GM12878 (cell line): ENCODE results near the gene ZNF180. TPM values are rescaled to one million over a fixed set of nuclear protein-coding genes. Genes with fewer than 3 reads are reported as not detected.
A peak's percentile ranks its signal among the peaks of the same experiment; 100 is the strongest.

Source experiments
- CBX5 ChIP-seq: sonication (generic); IDR thresholded peaks from 2 replicates; pipeline ENCODE4 v1.6.1; 2016; ENCODE audit warnings: low read depth, moderate library complexity, mild to moderate bottlenecking, inconsistent platforms
- CEBPZ ChIP-seq: fragments of 150-350 bp; IDR thresholded peaks from 2 replicates; pipeline ENCODE4 v1.6.1; 2016; ENCODE audit warnings: low read depth, low read length
- CREB1 ChIP-seq: IDR thresholded peaks from 2 replicates; pipeline ENCODE4 v1.6.1; 2012; ENCODE audit warnings: low read depth, mild to moderate bottlenecking, inconsistent platforms
- FOS ChIP-seq: IDR thresholded peaks from 3 replicates; pipeline ENCODE4 v1.6.1; 2011; ENCODE audit warnings: borderline replicate concordance; ENCODE audit not compliant: insufficient read length; ENCODE audit errors: extremely low read depth
- GABPA ChIP-seq: IDR thresholded peaks from 2 replicates; pipeline ENCODE4 v1.6.1; 2014; ENCODE audit warnings: antibody characterized with exemption, low read depth, mild to moderate bottlenecking, inconsistent platforms
- MAX ChIP-seq: IDR thresholded peaks from 2 replicates; pipeline ENCODE4 v1.6.1; 2012; ENCODE audit warnings: low read depth, low read length, improper control_type of control experiment
- MLLT1 ChIP-seq: fragments of 450-650 bp; IDR thresholded peaks from 2 replicates; pipeline ENCODE4 v1.6.1; 2016; ENCODE audit warnings: mild to moderate bottlenecking
- NR2C2 ChIP-seq: IDR thresholded peaks from 2 replicates; pipeline ENCODE4 v1.6.1; 2011; ENCODE audit warnings: borderline replicate concordance, low read depth; ENCODE audit not compliant: control insufficient read depth, insufficient read length
- PAX8 ChIP-seq: fragments of 450-650 bp; IDR thresholded peaks from 2 replicates; pipeline ENCODE4 v1.6.1; 2017; ENCODE audit warnings: mild to moderate bottlenecking, moderate library complexity
- PML ChIP-seq: IDR thresholded peaks from 2 replicates; pipeline ENCODE4 v1.6.1; 2012; ENCODE audit warnings: low read length, inconsistent platforms
- SMAD1 ChIP-seq: fragments of 450-650 bp; IDR thresholded peaks from 2 replicates; pipeline ENCODE4 v1.6.1; 2018; ENCODE audit warnings: mild to moderate bottlenecking, low read depth; ENCODE audit not compliant: partially characterized antibody
- TBL1XR1 ChIP-seq: IDR thresholded peaks from 2 replicates; pipeline ENCODE4 v1.6.1; 2012; ENCODE audit warnings: low read depth, low read length, improper control_type of control experiment
- USF2 ChIP-seq: IDR thresholded peaks from 2 replicates; pipeline ENCODE4 v1.6.1; 2011; ENCODE audit warnings: low read depth, low read length, improper control_type of control experiment, borderline replicate concordance
- polyA plus RNA-seq, 11 experiments: library from polyadenylated mRNA; depleted of rRNA in 4 of 11; unstranded in 6 of 11; stranded (reverse) in 5 of 11; fragments of >200 nt; fragmentation: Nextera tagmentation in 4 of 11; fragmentation: Illumina TruSeq in 1 of 11; extraction: Ambion mirVana in 4 of 11; extraction: Trizol in 1 of 11; gene quantifications; 1 replicate in 1 of 11; 2 replicates in 10 of 11; pipeline versions ENCODE4 v1.2.1 to v1.2.3, GENCODE V29; 2011 to 2016; ENCODE audit warnings: inconsistent platforms in 2 of 11, missing spikeins in 2 of 11, low read depth in 1 of 11
- total RNA-seq, 4 experiments: library from RNA; depleted of rRNA in 3 of 4; stranded (reverse); fragments of >200 nt in 3 of 4; fragmentation: Illumina TruSeq in 1 of 4; extraction: Trizol in 1 of 4; gene quantifications; 2 replicates each; pipeline versions ENCODE4 v1.2.1 to v1.2.3, GENCODE V29; 2013 to 2021
- TF ChIP-seq, protein P1 (sequence below): IDR thresholded peaks from 2 replicates; pipeline ENCODE4 v1.6.1; 2012; ENCODE audit warnings: low read length, inconsistent platforms
- TF ChIP-seq, protein P2 (sequence below): fragments of 450-650 bp; IDR thresholded peaks from 2 replicates; pipeline ENCODE4 v1.6.1; 2017; ENCODE audit warnings: borderline replicate concordance
- TF ChIP-seq, protein P3 (sequence below): fragments of 450-650 bp; IDR thresholded peaks from 2 replicates; pipeline ENCODE4 v1.6.1; 2018; ENCODE audit warnings: mild to moderate bottlenecking, low read depth, moderate library complexity; ENCODE audit not compliant: partially characterized antibody

Gene ZNF180
- total and polyA plus RNA-seq, 10 of the 15 experiments (the other 5 are each of a cell fraction or from before 2014, with no cell fraction given), result 1.6 to 9.0 (median 5.5) TPM

DNA sequence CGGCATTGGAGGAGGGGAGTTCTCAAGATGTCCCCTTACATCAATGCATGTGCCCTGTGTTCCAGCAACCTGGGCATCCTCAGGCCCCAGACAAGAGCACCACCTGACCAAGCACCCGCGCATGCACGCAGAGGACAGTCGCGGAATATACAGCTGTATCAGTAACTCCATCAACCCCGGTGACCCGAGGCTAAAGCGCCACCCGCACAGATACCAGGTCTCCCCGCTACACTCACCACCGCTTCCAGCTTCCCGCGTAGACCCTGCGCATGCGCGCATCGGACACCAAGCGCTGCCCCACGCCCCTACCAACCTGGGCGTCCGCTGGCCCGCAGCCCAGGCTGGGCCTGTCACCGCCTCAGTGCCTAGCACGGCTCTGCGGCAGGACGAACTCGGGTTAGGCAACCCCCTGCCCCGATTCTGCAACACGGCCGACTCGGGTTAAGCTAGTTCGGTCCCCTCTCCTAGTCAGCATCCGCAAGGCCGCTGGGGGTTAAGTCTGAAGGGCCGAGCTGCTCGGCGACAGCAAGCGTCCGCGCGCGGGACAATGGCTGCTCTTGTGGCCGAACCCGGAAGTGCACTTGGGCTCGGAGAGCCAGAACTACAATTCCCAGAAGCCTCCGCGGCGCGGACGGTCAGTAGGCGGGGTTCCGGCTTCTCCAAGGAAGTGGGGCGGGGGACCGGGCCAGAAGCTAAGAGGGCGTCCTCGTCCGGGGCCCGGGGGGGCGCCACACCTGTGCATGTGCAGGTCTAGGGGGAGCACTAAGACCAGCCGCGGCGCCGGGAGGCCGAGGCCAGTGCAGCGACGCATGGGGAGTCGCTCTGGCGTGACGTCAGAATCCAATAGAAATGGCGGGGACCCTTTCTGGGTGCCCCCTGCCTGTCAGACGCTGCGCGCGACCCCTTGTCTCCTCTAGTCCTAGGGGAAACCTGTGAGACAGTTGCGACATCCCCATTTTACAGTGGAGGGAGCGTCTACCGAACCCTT lies at the start of gene ZNF180 (continued):
- no peak for TF ChIP-seq USF2
- TF ChIP-seq CBX5, result no peak; the same call in 1 of the 2 replicates
- TF ChIP-seq PAX8, result no peak
- TF ChIP-seq, protein P1, sequence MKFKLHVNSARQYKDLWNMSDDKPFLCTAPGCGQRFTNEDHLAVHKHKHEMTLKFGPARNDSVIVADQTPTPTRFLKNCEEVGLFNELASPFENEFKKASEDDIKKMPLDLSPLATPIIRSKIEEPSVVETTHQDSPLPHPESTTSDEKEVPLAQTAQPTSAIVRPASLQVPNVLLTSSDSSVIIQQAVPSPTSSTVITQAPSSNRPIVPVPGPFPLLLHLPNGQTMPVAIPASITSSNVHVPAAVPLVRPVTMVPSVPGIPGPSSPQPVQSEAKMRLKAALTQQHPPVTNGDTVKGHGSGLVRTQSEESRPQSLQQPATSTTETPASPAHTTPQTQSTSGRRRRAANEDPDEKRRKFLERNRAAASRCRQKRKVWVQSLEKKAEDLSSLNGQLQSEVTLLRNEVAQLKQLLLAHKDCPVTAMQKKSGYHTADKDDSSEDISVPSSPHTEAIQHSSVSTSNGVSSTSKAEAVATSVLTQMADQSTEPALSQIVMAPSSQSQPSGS, result no peak
- TF ChIP-seq MAX, result peak; percentile 78; the same call in 1 of the 2 replicates
- TF ChIP-seq GABPA, result peak; percentile 93
- TF ChIP-seq NR2C2, result no peak
- TF ChIP-seq, protein P2, sequence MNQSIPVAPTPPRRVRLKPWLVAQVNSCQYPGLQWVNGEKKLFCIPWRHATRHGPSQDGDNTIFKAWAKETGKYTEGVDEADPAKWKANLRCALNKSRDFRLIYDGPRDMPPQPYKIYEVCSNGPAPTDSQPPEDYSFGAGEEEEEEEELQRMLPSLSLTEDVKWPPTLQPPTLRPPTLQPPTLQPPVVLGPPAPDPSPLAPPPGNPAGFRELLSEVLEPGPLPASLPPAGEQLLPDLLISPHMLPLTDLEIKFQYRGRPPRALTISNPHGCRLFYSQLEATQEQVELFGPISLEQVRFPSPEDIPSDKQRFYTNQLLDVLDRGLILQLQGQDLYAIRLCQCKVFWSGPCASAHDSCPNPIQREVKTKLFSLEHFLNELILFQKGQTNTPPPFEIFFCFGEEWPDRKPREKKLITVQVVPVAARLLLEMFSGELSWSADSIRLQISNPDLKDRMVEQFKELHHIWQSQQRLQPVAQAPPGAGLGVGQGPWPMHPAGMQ, result no peak
- peak; percentile 82 for TF ChIP-seq MLLT1
- no peak for TF ChIP-seq SMAD1
- peak; percentile 72 for TF ChIP-seq PML
- TF ChIP-seq, protein P3, sequence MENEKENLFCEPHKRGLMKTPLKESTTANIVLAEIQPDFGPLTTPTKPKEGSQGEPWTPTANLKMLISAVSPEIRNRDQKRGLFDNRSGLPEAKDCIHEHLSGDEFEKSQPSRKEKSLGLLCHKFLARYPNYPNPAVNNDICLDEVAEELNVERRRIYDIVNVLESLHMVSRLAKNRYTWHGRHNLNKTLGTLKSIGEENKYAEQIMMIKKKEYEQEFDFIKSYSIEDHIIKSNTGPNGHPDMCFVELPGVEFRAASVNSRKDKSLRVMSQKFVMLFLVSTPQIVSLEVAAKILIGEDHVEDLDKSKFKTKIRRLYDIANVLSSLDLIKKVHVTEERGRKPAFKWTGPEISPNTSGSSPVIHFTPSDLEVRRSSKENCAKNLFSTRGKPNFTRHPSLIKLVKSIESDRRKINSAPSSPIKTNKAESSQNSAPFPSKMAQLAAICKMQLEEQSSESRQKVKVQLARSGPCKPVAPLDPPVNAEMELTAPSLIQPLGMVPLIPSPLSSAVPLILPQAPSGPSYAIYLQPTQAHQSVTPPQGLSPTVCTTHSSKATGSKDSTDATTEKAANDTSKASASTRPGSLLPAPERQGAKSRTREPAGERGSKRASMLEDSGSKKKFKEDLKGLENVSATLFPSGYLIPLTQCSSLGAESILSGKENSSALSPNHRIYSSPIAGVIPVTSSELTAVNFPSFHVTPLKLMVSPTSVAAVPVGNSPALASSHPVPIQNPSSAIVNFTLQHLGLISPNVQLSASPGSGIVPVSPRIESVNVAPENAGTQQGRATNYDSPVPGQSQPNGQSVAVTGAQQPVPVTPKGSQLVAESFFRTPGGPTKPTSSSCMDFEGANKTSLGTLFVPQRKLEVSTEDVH, result peak; percentile 70
- TF ChIP-seq CEBPZ, result no peak
- TF ChIP-seq TBL1XR1, result no peak
- no peak for TF ChIP-seq FOS
- peak; percentile 96 for TF ChIP-seq CREB1
